ENCODE data around the gene SACS.

The SACS gene, protein sequence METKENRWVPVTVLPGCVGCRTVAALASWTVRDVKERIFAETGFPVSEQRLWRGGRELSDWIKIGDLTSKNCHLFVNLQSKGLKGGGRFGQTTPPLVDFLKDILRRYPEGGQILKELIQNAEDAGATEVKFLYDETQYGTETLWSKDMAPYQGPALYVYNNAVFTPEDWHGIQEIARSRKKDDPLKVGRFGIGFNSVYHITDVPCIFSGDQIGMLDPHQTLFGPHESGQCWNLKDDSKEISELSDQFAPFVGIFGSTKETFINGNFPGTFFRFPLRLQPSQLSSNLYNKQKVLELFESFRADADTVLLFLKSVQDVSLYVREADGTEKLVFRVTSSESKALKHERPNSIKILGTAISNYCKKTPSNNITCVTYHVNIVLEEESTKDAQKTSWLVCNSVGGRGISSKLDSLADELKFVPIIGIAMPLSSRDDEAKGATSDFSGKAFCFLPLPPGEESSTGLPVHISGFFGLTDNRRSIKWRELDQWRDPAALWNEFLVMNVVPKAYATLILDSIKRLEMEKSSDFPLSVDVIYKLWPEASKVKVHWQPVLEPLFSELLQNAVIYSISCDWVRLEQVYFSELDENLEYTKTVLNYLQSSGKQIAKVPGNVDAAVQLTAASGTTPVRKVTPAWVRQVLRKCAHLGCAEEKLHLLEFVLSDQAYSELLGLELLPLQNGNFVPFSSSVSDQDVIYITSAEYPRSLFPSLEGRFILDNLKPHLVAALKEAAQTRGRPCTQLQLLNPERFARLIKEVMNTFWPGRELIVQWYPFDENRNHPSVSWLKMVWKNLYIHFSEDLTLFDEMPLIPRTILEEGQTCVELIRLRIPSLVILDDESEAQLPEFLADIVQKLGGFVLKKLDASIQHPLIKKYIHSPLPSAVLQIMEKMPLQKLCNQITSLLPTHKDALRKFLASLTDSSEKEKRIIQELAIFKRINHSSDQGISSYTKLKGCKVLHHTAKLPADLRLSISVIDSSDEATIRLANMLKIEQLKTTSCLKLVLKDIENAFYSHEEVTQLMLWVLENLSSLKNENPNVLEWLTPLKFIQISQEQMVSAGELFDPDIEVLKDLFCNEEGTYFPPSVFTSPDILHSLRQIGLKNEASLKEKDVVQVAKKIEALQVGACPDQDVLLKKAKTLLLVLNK (N-terminal part only)

DNA sequence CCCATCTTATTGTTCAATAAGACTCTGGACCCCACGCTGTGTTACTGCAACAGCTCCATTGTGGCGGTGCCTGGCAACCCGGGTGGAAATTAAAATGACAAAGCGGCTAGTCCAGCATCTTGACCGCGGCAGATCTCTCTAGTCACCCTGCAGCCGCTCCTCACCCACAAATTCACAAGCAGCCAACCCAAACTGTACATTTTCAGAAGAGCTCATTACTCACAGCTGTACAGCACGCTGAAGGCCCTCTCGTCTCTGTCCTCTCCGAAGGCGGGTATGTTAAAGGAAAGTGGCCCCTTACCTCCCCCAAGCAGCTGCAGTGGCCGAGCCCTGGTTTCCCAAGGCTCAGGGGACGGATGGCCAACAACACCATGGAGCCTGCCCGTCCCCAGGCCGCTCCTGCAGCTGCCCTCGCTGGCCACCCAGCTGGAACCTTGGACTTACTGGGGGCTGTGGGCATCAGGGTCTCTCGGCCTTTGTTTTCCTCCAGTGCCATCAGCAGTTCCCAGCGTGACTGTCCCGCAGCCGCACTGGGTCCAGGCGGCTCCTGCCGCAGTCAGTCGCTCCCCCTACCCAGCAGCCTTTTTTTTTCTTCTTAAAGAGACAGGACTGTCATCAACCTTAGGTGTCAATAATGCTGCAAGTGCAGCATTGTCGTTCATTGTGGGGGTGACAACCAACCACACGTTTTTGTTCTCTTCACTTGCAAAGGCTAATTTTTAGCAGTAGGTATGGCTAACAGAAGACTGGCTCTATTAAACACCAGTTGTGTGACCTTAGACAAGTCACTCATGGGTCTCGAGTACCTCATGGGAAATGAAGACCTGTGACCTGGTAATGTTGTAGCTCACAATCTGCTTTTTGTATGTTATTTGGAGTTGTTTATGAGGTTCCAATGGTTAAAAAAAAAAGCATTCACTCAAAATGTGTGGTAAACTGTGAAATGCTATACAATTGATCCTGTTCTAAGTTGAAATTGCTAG lies at the start of gene SACS:
Gene SACS, minus strand, starts transcription at position 532 of the 983 bp plus-strand sequence. CDS start 22,463 bp downstream, outside the sequence.
- DNase-seq (ENCODE audit: low read depth), result no peak
- H3K4me3 ChIP-seq (ENCODE audit: control insufficient read depth, low read depth, low read length), result peak within 1 kb of the TSS; percentile 92

DNA sequence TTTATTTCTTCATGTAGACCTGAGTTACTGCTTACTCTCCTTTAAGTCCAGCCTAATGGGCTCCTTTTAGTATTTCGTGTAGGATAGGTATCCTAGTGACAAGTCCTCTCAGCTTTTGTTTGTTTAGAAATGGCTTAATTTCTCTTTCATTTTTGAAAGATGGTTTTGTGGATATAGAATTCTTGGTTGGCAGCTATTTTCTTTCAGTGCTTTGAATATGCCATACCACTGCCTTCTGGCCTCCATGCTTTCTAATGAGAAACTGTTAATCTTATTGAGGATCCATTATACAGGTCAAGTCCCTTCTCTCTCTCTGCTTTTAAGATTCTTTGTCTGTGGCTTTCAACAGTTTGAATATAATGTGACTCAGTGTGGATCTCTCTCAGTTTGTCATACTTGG lies 46.8 kb upstream of the SACS start:
- H3K4me3 ChIP-seq (ENCODE audit: control insufficient read depth, low read depth, low read length), result no peak overlapping the region
- TF ChIP-seq, protein P1, sequence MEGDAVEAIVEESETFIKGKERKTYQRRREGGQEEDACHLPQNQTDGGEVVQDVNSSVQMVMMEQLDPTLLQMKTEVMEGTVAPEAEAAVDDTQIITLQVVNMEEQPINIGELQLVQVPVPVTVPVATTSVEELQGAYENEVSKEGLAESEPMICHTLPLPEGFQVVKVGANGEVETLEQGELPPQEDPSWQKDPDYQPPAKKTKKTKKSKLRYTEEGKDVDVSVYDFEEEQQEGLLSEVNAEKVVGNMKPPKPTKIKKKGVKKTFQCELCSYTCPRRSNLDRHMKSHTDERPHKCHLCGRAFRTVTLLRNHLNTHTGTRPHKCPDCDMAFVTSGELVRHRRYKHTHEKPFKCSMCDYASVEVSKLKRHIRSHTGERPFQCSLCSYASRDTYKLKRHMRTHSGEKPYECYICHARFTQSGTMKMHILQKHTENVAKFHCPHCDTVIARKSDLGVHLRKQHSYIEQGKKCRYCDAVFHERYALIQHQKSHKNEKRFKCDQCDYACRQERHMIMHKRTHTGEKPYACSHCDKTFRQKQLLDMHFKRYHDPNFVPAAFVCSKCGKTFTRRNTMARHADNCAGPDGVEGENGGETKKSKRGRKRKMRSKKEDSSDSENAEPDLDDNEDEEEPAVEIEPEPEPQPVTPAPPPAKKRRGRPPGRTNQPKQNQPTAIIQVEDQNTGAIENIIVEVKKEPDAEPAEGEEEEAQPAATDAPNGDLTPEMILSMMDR (IDR thresholded peaks at IDR 0.05; ENCODE audit: control insufficient read depth, insufficient read depth, low read depth, low read length, missing control alignments), result no peak
- no peak for DNase-seq (ENCODE audit: low read depth)

More for the DNA sequence above, at the start of gene SACS:
- TF ChIP-seq, protein P1 (IDR thresholded peaks at IDR 0.05; ENCODE audit: control insufficient read depth, insufficient read depth, low read depth, low read length, missing control alignments), result no peak

DNA sequence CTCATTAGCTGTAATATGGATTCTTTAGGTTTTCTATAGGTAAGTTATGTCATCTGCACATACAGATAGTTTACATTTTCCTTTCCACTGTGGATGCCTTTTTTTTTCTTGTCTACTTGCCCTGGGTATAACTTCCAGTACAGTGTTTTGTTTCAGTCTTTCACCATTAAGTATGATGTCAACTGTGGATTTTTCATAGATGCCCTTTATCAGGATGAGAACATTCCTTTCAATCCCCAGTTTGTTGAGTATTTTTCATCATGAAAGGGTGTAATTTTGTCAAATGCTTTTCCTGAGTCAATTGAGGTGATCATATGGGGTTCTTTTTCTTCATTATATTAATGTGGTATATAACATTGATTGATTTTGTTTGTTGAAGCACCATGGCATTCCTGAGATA lies 43.6 kb upstream of the SACS start:
- TF ChIP-seq, protein P1 (IDR thresholded peaks at IDR 0.05; ENCODE audit: control insufficient read depth, insufficient read depth, low read depth, low read length, missing control alignments), result no peak
- H3K4me3 ChIP-seq (ENCODE audit: control insufficient read depth, low read depth, low read length), result no peak overlapping the region
- no peak for DNase-seq (ENCODE audit: low read depth)

DNA sequence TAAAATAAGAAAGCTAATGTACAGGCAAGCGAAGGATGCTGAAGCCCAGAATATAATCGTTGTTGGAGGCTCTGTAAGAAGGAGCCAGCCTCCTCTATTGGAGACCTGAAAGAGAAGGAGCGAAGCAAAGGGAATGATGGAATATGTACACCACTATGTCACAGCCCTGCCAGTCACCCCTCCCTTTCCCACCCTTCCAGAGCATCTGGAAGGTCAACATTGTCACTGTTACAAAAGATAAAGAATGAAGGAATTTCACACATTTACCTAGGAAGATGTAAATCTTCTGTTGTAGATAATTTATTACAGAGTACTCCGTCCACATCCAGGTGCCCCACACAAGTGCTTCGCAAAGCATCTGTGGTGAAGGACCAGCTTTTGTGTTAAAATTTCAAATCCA lies 39.7 kb upstream of the SACS start:
- TF ChIP-seq, protein P1 (IDR thresholded peaks at IDR 0.05; ENCODE audit: control insufficient read depth, insufficient read depth, low read depth, low read length, missing control alignments), result no peak
- no peak overlapping the region for H3K4me3 ChIP-seq (ENCODE audit: control insufficient read depth, low read depth, low read length)
- no peak for DNase-seq (ENCODE audit: low read depth)

DNA sequence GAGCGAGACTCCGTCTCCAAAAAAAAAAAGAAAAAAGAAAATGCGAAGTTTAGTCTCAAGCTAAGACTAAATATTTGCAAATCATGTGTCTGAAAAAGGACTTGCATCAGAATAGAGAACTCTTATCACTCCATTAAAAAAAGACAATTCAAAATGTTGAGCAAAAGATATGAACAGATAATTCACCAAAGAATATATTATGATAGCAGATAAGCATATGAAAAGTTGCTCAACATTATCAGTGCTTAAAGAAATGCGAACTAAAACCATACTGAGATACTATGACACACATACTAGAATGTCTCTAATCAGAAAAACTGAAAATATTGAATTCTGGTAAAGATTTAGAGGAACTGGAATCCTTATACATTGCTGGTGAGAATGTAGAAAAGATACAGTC lies 38.7 kb upstream of the SACS start:
- H3K4me3 ChIP-seq (ENCODE audit: control insufficient read depth, low read depth, low read length), result no peak overlapping the region
- TF ChIP-seq, protein P1 (IDR thresholded peaks at IDR 0.05; ENCODE audit: control insufficient read depth, insufficient read depth, low read depth, low read length, missing control alignments), result no peak
- no peak for DNase-seq (ENCODE audit: low read depth)

All from AG09309 (cell line).